SK-N-MC (cell line): Measurements from ENCODE around the gene MTHFSD.

Experiments
- EZH2 ChIP-seq: fragments of 200-600 bp; sonication (generic); IDR thresholded peaks from one replicate; pipeline ENCODE4 v1.6.1; 2017; ENCODE audit warnings: antibody characterized with exemption
- FOXP2 ChIP-seq: optimal IDR thresholded peaks from 2 replicates; pipeline ENCODE3; 2011; ENCODE audit warnings: mild to moderate bottlenecking, moderate library complexity; ENCODE audit not compliant: insufficient read depth; ENCODE audit errors: extremely low read length, control extremely low read depth
- POLR2AphosphoS5 ChIP-seq: IDR thresholded peaks from 2 replicates; pipeline ENCODE4 v1.6.1; 2012; ENCODE audit warnings: mild to moderate bottlenecking, low read depth, low read length, borderline replicate concordance

GRCh38 chr16:86553356-86553755 is 1.7 kb downstream of the MTHFSD start:
- TF ChIP-seq EZH2 = no peak
- no peak for TF ChIP-seq POLR2AphosphoS5
- no peak for TF ChIP-seq FOXP2
